Endothelial cell of umbilical vein (primary cell): ENCODE data around the gene TRNT1.

Source experiments
- EZH2 ChIP-seq: IDR thresholded peaks from 2 replicates; pipeline ENCODE4 v1.6.1; 2012; ENCODE audit warnings: borderline replicate concordance, low read depth, mild to moderate bottlenecking, moderate library complexity, low read length, inconsistent platforms; ENCODE audit not compliant: severe bottlenecking
- FOS ChIP-seq: IDR thresholded peaks from 2 replicates; pipeline ENCODE4 v1.6.1; 2011; ENCODE audit warnings: mild to moderate bottlenecking, low read length, moderate library complexity, borderline replicate concordance; ENCODE audit not compliant: insufficient read depth
- JUN ChIP-seq: IDR thresholded peaks from 2 replicates; pipeline ENCODE4 v1.6.1; 2011; ENCODE audit warnings: borderline replicate concordance, low read depth; ENCODE audit not compliant: insufficient read length, insufficient read depth
- MYC ChIP-seq: IDR thresholded peaks from one replicate; pipeline ENCODE4 v1.6.1; 2011; ENCODE audit warnings: mild to moderate bottlenecking, low read depth, low read length
- POLR2A ChIP-seq: IDR thresholded peaks from 2 replicates; pipeline ENCODE4 v1.6.1; 2012; ENCODE audit warnings: low read depth, mild to moderate bottlenecking, control low read depth, low read length
- POLR2AphosphoS5 ChIP-seq: IDR thresholded peaks from 2 replicates; pipeline ENCODE4 v1.6.1; 2012; ENCODE audit warnings: low read depth, mild to moderate bottlenecking, control low read depth, low read length, moderate library complexity; ENCODE audit not compliant: insufficient read depth
- TF ChIP-seq, protein P1 (sequence below), 2 donors: IDR thresholded peaks; 1 replicate in 1 of 2; 2 replicates in 1 of 2; pipeline ENCODE4 v1.5.1; 2011; ENCODE audit warnings: low read length in 2 of 2, mild to moderate bottlenecking in 2 of 2, moderate library complexity in 2 of 2, control low read depth in 1 of 2, inconsistent platforms in 1 of 2, low read depth in 1 of 2; ENCODE audit not compliant: insufficient read depth in 1 of 2; ENCODE audit errors: extremely low read depth in 1 of 2
- TF ChIP-seq, protein P2 (sequence below): IDR thresholded peaks from 2 replicates; pipeline ENCODE4 v1.6.1; 2011; ENCODE audit not compliant: insufficient read depth, insufficient read length

DNA sequence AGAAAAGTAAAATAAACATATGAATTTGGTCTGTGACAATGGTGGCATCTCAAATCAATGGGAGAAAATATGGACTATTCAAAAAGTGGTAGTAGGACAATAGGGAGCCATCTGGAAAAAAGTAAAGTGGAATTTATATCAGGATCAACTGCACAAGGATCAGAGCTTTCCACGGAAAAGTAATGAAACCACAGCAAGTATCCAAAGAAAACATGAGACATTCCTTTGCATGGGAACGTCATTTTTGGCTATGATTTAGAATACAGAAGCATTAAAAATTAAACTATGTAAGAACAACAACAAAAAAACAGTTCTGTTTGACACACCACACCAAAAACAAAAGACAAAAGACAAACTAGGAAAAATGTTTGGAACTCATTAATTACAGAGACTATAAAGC, 34.1 kb downstream of the TRNT1 start:
- TF ChIP-seq, protein P1, sequence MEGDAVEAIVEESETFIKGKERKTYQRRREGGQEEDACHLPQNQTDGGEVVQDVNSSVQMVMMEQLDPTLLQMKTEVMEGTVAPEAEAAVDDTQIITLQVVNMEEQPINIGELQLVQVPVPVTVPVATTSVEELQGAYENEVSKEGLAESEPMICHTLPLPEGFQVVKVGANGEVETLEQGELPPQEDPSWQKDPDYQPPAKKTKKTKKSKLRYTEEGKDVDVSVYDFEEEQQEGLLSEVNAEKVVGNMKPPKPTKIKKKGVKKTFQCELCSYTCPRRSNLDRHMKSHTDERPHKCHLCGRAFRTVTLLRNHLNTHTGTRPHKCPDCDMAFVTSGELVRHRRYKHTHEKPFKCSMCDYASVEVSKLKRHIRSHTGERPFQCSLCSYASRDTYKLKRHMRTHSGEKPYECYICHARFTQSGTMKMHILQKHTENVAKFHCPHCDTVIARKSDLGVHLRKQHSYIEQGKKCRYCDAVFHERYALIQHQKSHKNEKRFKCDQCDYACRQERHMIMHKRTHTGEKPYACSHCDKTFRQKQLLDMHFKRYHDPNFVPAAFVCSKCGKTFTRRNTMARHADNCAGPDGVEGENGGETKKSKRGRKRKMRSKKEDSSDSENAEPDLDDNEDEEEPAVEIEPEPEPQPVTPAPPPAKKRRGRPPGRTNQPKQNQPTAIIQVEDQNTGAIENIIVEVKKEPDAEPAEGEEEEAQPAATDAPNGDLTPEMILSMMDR (IDR thresholded peaks at IDR 0.05; ENCODE audit: extremely low read depth in 1 of 2, insufficient read depth in 1 of 2, low read depth in 1 of 2, low read length in 2 of 2): no peak
- TF ChIP-seq POLR2AphosphoS5 (no peak), FOS (no peak), POLR2A (no peak), JUN (no peak), EZH2 (no peak), MYC (no peak)
- TF ChIP-seq, protein P2, sequence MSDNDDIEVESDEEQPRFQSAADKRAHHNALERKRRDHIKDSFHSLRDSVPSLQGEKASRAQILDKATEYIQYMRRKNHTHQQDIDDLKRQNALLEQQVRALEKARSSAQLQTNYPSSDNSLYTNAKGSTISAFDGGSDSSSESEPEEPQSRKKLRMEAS: no peak
